HG02642 (cell line): ENCODE measurements around the gene DSCAM.
"Not testable (repeated sequence)": the region's sequence is repeated elsewhere in the genome, so short reads cannot be mapped to it uniquely, and the experiment has no call there.

Experiments
- ATAC-seq: cut with Tn5 transposase; IDR thresholded peaks from one replicate; pipeline ENCODE4 v1.9.1; 2021; ENCODE audit warnings: mild to moderate bottlenecking; ENCODE audit not compliant: unreplicated experiment, poor library complexity

DSCAM gene

GRCh38 chr21:40490408-40490807, 356.6 kb downstream of the DSCAM start:
- no peak for ATAC-seq

DNA sequence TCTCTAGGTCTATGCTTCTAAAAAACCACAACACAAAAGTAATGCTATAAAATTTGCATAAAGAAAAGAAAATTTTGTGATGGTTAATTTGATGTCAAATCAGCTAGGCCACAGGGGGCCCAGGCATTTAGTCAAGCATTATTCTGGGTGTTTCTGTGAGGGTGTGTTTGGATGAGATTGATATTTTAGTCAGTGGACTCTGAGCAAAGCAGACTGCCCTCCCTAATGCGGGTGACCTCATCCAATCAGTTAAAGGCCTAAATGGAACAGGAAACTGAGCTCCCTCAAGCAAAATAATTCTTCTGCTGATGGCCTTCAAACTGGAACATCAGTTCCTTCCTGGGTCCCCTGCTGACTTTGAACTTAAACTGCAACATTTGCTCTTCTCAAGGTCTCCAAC, 358.0 kb downstream of the DSCAM start:
- no peak for ATAC-seq

GRCh38 chr21:40481764-40482163, 365.2 kb downstream of the DSCAM start:
- ATAC-seq = no peak

- no peak for ATAC-seq
These were observed 372.4 kb downstream of the DSCAM start for GRCh38 chr21:40474513-40474912.

DNA sequence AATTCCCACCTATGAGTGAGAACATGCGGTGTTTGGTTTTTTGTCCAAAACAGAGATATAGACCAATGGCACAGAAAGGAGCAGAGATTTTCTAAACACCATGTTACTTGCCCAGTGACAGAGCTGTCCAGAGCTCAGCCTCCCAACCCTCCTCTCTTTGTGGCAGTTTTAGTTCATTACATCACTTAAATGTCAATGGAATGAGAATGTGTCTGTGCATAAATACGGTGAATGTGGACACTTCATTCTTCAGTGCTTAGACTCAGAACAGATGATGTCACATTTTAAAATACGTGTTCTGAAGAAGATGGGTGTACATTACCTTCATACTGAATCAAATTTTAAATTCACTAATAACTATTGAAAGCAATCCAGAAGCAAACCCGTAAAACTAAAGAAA, 374.9 kb downstream of the DSCAM start:
- ATAC-seq = no peak

DNA sequence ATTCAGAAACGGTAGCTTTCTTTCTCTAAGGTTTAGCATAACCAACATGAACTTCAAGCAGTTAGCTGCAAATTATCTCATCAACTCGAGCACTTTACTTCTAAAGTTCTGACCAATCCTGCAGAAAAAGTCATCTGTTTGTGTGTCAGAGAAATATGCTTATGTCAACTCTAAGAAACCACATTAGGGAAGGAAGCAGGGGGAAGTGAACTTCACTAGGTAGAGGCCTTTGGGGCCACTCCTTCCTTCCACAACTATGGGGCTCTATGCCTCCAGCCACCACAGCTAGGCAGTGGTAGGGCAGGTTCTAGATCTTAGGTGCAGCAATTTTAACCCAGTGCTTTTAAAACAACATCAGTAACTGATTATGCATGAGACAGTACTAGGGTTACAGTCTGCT, 375.9 kb downstream of the DSCAM start:
- ATAC-seq = no peak

DNA sequence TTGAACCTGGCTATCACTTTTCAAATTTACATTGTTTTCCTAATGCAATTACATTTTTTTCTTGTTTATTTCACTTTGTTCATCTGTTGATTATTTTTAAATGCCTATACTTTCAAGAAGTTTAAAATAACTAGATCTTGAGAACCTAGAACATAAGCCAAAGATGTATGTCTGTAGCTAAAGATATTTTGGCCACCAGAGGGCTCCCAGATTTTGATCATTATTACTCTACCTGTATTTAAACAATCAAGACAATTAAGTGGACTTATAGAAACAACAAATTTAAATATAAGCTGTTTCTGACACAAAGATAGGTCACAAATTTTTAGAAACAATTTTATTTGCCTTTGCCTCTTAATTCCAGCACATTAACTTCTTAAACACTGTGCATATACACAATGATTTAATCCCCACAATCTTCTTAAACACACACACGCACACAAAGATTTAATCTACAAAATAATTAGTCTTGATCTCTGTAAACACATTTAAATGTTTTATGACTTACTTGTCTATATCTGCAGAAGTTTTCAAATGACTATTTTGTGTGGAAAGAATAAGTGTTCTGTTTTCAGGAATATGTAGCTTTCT, 380.0 kb downstream of the DSCAM start:
- no peak for ATAC-seq

DNA sequence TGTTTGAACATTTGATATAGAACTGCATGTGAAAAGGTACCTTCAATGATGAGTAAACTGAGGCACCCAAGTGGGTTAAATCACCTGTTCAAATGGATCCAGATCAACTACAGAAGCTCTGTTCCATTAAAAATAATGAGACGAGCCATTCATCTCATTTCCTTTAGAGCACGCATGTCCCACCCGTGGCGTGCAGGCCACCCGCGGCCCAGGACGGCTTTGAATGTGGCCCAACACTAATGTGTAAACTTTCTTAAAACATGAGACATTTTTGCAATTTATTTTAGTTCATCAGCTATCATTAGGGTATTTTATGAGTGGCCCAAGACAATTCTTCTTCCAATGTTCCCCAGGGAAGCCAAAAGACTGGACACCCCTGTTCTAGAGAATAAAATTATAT, 381.6 kb downstream of the DSCAM start:
- ATAC-seq = no peak

- ATAC-seq = no peak
These were observed 383.8 kb downstream of the DSCAM start for GRCh38 chr21:40463176-40463575.

- no peak for ATAC-seq
These were observed 385.9 kb downstream of the DSCAM start for GRCh38 chr21:40461008-40461407.

DNA sequence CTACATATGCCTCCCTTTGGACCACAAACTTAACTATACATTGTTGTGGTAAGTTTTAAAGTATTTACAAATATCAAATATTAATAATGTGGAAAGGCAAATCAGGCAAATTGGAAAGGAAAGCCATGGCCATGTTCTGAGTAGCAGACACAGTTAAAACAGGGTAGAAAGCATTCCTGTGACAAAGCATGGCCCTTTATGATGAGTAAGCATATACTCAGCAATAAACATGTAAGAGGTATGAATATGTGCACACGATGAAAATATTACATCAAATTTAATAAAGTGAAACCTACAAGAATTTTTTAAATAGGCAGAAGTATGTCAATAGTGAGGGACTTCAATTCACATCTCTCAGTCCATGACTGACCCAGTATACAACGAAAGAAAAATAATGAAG, 389.2 kb downstream of the DSCAM start:
- no peak for ATAC-seq

DNA sequence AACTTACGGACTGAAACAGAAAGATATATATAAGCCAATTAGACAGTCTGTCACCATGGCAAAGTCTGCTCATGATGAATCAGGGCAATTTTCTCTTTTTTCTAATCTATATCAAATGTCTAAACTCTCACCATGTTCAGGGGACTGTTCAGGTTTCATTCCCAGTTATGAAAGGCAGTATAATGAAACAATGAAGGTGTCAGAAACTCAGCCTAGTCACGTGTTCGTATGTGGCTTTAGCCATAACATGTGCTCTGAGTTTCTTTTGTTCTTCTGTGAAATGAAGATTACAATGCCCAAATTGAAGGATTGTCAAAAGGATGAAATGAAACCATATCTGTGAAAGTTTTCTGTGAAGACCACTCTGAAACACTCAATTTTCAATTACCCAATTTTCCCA, 392.9 kb downstream of the DSCAM start:
- no peak for ATAC-seq

DNA sequence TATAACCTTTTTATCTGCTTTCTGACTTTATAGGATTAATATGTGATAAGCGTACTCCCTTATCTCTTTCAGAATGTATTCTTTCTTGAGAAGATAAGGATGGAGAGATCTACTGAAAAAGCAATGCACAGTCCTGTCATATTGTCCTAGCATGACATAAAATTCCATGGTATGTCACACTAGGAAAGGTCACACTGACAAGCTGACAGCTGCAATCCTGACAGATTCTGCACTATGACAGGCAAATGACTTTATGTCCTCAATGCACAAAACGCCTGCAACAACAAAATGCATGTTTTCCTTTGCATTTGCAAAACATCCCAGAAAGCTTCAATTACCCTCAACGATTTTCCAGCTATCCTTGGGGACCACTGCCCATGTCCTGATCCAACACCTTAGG, 393.8 kb downstream of the DSCAM start:
- no peak for ATAC-seq

- ATAC-seq = no peak
These were observed 394.4 kb downstream of the DSCAM start for GRCh38 chr21:40452548-40452947.

GRCh38 chr21:40447016-40447415, 399.9 kb downstream of the DSCAM start:
- ATAC-seq = no peak

DNA sequence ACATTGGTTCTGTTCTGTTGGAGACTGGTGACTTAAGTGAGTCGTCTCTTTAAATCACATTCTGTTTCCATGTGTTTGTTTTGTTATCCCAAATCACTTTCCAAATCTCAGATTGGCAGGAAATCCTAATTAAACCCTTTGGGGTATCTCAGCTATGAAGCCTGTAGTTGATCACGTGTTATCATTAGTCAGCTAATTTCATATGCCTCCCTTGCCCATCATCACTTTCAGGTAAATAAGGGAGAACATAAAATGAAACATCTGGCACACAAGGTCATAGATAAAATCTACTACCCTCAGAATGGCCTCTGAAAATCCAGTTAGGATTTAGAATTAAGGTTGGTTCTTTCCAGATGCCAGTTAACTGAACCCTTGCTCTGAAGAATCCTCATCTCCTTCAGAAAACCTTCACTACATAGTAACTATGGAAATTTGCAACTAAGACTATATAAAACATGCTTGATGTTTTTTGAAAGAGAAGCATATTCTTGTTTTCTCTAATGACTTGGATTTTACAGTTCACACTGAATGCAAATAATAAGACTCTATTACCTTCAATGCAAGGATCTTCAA, 401.5 kb downstream of the DSCAM start:
- ATAC-seq = no peak

DNA sequence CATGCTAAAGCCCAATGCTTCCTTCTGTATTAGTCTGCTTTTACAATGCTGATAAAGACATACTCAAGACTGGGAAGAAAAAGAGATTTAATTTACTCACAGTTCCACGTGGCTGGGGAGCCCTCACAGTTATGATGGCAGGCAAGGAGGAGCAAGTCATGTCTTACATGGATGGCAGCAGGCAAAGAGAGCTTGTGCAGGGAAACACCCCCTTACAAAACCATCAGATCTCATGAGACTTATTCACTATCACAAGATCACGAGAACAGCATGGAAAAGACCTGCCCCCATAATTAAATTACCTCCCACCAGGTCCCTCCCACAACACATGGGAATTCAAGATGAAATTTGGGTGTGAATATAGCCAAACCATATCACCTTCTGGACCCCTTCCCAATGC, 407.4 kb downstream of the DSCAM start:
- not testable (repeated sequence) for ATAC-seq

DNA sequence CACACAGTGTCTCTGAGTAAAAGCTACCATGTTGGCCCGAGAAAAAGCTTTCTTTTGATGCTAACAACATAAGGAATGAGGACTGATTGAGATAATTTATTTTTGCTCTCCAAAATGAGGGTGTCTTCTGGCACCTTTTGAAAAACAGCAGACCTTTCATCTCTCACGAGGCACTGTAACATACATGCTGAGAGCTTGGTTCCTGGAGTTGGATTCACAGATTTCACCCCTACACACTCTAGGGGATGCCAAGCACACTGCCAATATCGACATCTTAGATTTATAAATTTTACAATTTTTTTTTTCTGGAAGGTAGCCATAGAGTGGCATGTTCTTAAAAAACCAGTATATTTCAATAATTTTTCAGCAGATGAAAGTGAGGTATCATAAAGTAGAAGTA, 408.3 kb downstream of the DSCAM start:
- no peak for ATAC-seq

DNA sequence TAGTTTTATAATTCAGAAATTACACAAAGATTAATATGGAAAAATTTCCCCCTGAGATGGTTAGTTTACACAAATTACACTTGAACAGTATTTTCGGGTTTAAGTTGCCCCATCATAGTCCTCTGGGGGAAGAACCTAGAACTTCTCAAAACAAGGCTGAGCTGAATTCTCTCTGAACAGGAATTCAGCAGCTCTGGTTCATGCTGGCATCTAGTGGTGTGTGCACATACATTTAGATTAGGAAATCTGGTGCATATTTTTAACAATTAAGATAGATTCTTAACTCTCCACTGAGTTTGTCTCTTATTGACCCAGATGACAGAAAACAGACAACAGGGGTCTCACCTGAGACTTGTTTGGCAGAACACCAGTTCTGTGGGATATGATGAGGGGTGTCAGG, 410.7 kb downstream of the DSCAM start:
- ATAC-seq = no peak

DNA sequence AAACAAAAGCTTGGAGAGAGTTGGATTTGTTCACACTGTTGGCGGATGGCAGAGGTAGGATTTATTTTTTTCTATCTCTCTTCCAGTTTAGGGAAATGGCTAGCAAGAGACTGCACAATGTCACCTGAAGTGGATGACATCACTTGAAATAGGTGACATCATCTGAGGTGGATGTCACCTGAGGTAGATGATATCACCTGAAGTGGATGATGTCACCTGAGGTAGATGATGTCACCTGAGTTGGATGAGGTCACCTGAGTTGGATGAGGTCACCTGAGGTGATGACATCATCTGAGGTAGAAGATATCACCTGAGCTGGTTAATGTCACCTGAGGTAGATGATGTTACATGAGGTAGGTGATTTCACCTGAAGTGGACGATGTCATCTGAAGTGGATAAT, 413.4 kb downstream of the DSCAM start:
- ATAC-seq = no peak

DNA sequence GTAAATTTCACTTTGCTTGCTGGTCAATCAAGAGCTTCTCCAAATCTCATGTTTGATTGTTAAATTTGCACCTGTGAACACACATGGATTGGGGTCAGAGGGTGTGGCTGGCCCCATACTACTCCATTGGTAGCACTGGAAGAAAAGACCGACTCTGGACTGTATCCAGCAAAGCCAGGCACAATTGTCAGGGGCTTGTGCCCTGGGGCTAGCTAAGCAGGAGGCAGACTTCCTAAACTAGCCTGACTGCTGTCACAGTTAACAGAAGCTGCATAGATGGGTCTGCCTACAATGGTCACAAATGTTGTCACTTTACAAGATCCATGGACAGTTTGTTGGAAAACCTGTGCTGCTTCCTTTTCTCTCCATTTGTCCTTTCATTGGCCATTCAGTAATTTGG, 421.0 kb downstream of the DSCAM start:
- ATAC-seq = no peak

DNA sequence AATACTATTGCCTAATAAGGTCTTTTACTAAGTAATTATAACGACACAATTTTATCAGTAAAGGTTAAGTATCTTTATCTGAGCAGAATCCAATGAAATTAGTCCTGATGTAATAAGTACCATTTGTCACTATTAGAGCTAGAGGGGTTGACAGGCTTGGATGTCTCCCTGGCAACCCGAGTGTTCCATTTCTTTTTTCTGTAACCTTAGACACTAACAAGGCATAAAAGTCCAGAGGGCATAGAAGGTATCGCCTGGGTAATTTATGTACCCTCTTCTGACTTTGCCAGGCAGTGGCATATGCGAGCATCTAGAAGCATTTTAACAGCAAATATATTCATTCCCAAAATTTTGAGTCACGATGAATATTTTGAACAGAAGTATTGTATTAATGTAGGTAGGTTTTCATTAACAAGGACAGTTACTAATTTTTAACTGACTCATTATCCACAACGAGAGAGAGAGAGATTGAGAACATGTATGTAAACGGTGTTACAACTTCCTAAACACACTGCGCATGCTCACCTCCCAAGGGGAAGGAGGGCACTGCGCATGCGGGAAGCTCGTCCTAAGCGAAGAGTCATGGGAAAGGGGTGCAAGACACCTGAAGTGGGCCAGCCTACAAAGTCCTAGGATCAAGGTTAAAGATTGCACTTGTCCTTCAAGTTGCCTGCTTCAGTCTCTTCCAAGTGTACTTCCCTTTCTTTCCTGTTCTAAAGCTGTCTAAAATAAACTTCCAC, 423.9 kb downstream of the DSCAM start:
- no peak for ATAC-seq
